HepG2 (cell line): Measurements from ENCODE around the gene TRABD. TPM values are rescaled to one million over a fixed set of nuclear protein-coding genes. Genes with fewer than 3 reads are reported as not detected.
A peak's percentile ranks its signal among the peaks of the same experiment; 100 is the strongest.

ENCODE experiments used
- ADNP ChIP-seq: sonication (generic); formaldehyde crosslinking; IDR thresholded peaks from 2 replicates; pipeline ENCODE4 v1.4.0; 2020; ENCODE audit warnings: missing genetic modification reagents
- CCAR2 ChIP-seq: fragments of 200-400 bp; formaldehyde crosslinking; optimal IDR thresholded peaks from 2 replicates; pipeline ENCODE3; 2018; ENCODE audit warnings: low read depth, mild to moderate bottlenecking, low read length, moderate library complexity
- DZIP1 ChIP-seq: sonication (generic); formaldehyde crosslinking; IDR thresholded peaks from 2 replicates; pipeline ENCODE4 v1.5.0; 2020; ENCODE audit warnings: mild to moderate bottlenecking, missing genetic modification reagents
- KDM4B ChIP-seq: sonication (generic); formaldehyde crosslinking; IDR thresholded peaks from 2 replicates; pipeline ENCODE4 v1.4.0; 2020; ENCODE audit warnings: missing genetic modification reagents
- KLF16 ChIP-seq, 2 experiments: sonication (generic) in 1 of 2; formaldehyde crosslinking in 1 of 2; IDR thresholded peaks; 2 replicates each; pipeline versions ENCODE4 v1.6.1 to v1.8.0; 2016 to 2023; ENCODE audit warnings: missing genetic modification reagents in 2 of 2, missing compliant biosample characterization in 1 of 2
- NR2F6 ChIP-seq, 2 experiments: IDR thresholded peaks; 2 replicates each; pipeline ENCODE4 v1.6.1; 2016; ENCODE audit warnings: antibody characterized with exemption in 1 of 2, mild to moderate bottlenecking in 1 of 2
- REPIN1 ChIP-seq: sonication (generic); formaldehyde crosslinking; IDR thresholded peaks from 2 replicates; pipeline ENCODE4 v1.8.0; 2022; ENCODE audit warnings: missing genetic modification reagents, low read depth, mild to moderate bottlenecking, borderline replicate concordance
- SKIL ChIP-seq: sonication (generic); formaldehyde crosslinking; IDR thresholded peaks from 2 replicates; pipeline ENCODE4 v1.8.0; 2022; ENCODE audit warnings: missing genetic modification reagents, mild to moderate bottlenecking, moderate library complexity, borderline replicate concordance
- SPEN ChIP-seq: sonication (generic); formaldehyde crosslinking; IDR thresholded peaks from 2 replicates; pipeline ENCODE4 v1.5.1; 2020; ENCODE audit warnings: low read depth, mild to moderate bottlenecking, missing genetic modification reagents
- TCF12 ChIP-seq, 2 experiments: fragments of 450-650 bp in 1 of 2; sonication (generic) in 1 of 2; formaldehyde crosslinking in 1 of 2; IDR thresholded peaks; 2 replicates each; pipeline versions ENCODE4 v1.6.1 to v1.8.0; 2017 to 2022; ENCODE audit warnings: antibody characterized with exemption in 1 of 2, mild to moderate bottlenecking in 1 of 2, missing genetic modification reagents in 1 of 2, moderate library complexity in 1 of 2
- TOPORS ChIP-seq: sonication (generic); formaldehyde crosslinking; IDR thresholded peaks from 2 replicates; pipeline ENCODE4 v1.8.0; 2023; ENCODE audit warnings: mild to moderate bottlenecking, missing genetic modification reagents
- ZKSCAN5 ChIP-seq: sonication (generic); formaldehyde crosslinking; IDR thresholded peaks from 2 replicates; pipeline ENCODE4 v1.5.1; 2020; ENCODE audit warnings: mild to moderate bottlenecking, missing genetic modification reagents
- ZNF367 ChIP-seq: sonication (generic); formaldehyde crosslinking; IDR thresholded peaks from 2 replicates; pipeline ENCODE4 v1.4.0; 2020; ENCODE audit warnings: missing genetic modification reagents, borderline replicate concordance
- ZNF460 ChIP-seq: sonication (generic); formaldehyde crosslinking; IDR thresholded peaks from 2 replicates; pipeline ENCODE4 v1.5.1; 2020; ENCODE audit warnings: missing genetic modification reagents, mild to moderate bottlenecking, borderline replicate concordance
- ZNF597 ChIP-seq: sonication (generic); formaldehyde crosslinking; IDR thresholded peaks from 2 replicates; pipeline ENCODE4 v1.5.0; 2020; ENCODE audit warnings: missing genetic modification reagents
- ZNF619 ChIP-seq: sonication (generic); formaldehyde crosslinking; IDR thresholded peaks from 2 replicates; pipeline ENCODE4 v1.4.0; 2020; ENCODE audit warnings: mild to moderate bottlenecking, missing genetic modification reagents
- polyA plus RNA-seq, 8 experiments: library from polyadenylated mRNA; depleted of rRNA in 3 of 8; stranded (reverse) in 7 of 8; unstranded in 1 of 8; fragments of >200 nt; fragmentation: Illumina TruSeq in 4 of 8; extraction: Trizol in 4 of 8; gene quantifications; 2 replicates each; pipeline versions ENCODE4 v1.2.1 to v1.2.3, GENCODE V29; 2011 to 2016; ENCODE audit warnings: low read depth in 4 of 8, missing spikeins in 1 of 8, mixed read lengths in 1 of 8; ENCODE audit not compliant: insufficient read depth in 1 of 8
- total RNA-seq, 5 experiments: library from RNA; depleted of rRNA; stranded (reverse); fragments of >200 nt; fragmentation: Illumina TruSeq; extraction: Trizol; gene quantifications; 2 replicates each; pipeline ENCODE4 v1.2.3, GENCODE V29; 2016; ENCODE audit warnings: low read depth in 1 of 5

The TRABD gene
- total and polyA plus RNA-seq, 2 of the 13 experiments (the other 11 are each of a cell fraction or from before 2014, with no cell fraction given) = 21.5 to 28.9 TPM

GRCh38 chr22:50200461-50201190, 14.9 kb downstream of the TRABD start, which contains the start of gene SELENOO (continued):
- TF ChIP-seq REPIN1 (CRISPR knock-in tag) (no peak), ZKSCAN5 (CRISPR knock-in tag) (no peak), KDM4B (CRISPR knock-in tag) (no peak), ZNF460 (CRISPR knock-in tag) (no peak), ZNF597 (CRISPR knock-in tag) (no peak), SKIL (CRISPR knock-in tag) (no peak), TCF12 (IDR thresholded peaks at IDR 0.05) (no peak), TCF12 (CRISPR knock-in tag; IDR thresholded peaks at IDR 0.05) (no peak), CCAR2 (no peak), ADNP (CRISPR knock-in tag) (no peak), TOPORS (CRISPR knock-in tag) (no peak), DZIP1 (CRISPR knock-in tag) (no peak), ZNF619 (CRISPR knock-in tag) (no peak), SPEN (peak; percentile 19; the same call in 1 of the 2 replicates), KLF16 (CRISPR knock-in tag; IDR thresholded peaks at IDR 0.05) (no peak), NR2F6 (IDR thresholded peaks at IDR 0.05) (no peak), NR2F6 (CRISPR knock-in tag; IDR thresholded peaks at IDR 0.05) (no peak), ZNF367 (no peak)
